ENCODE data around the gene LRRC27. TPM values are rescaled to one million over a fixed set of nuclear protein-coding genes. Genes with fewer than 3 reads are reported as not detected.
"Not testable (repeated sequence)": the region's sequence is repeated elsewhere in the genome, so short reads cannot be mapped to it uniquely, and the experiment has no call there.

Gene LRRC27
- total RNA-seq, 1 experiment from 2014 or later: 3.8 TPM

DNA sequence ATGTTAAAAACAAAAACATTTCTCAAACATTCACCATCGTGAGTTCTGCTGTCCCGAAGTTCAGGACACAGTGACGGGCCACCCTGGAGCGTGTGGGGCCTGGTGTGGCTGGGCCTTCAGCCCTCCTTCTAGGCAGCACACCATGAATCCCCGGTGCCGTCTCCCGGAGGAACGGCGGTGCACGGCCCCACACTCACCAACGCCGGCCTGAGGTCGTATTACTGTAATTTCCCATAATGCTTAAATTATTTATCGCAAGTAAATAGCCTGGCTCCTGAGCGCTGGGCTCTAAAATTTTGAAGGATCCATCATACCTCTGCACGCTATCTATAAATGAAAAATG, 25.7 kb upstream of the LRRC27 start:
- DNase-seq (ENCODE audit: low read depth in 1 of 2, low spot score in 2 of 2): no peak
- Histone ChIP-seq H3K4me1 (replicated peaks) (peaks cover 22% of the 10 kb centered on the region), H3K36me3 (no peaks in the 10 kb centered on the region), H3K4me3 (no peak overlapping the region), H3K9me3 (replicated peaks) (peaks cover 12% of the 10 kb centered on the region), H3K27ac (no peak overlapping the region), H3K27me3 (replicated peaks) (peaks cover 53% of the 10 kb centered on the region)

- Histone ChIP-seq H3K36me3 (no peaks in the 10 kb centered on the region), H3K4me3 (peak overlapping the region; percentile 67), H3K27me3 (replicated peaks) (peaks cover 49% of the 10 kb centered on the region), H3K9me3 (replicated peaks) (peaks cover 12% of the 10 kb centered on the region), H3K4me1 (replicated peaks) (peaks cover 22% of the 10 kb centered on the region), H3K27ac (no peak overlapping the region)
- DNase-seq (ENCODE audit: low read depth in 1 of 2, low spot score in 2 of 2): no peak
Measured at GRCh38 chr10:132306864-132307751, 24.9 kb upstream of the LRRC27 start.

DNA sequence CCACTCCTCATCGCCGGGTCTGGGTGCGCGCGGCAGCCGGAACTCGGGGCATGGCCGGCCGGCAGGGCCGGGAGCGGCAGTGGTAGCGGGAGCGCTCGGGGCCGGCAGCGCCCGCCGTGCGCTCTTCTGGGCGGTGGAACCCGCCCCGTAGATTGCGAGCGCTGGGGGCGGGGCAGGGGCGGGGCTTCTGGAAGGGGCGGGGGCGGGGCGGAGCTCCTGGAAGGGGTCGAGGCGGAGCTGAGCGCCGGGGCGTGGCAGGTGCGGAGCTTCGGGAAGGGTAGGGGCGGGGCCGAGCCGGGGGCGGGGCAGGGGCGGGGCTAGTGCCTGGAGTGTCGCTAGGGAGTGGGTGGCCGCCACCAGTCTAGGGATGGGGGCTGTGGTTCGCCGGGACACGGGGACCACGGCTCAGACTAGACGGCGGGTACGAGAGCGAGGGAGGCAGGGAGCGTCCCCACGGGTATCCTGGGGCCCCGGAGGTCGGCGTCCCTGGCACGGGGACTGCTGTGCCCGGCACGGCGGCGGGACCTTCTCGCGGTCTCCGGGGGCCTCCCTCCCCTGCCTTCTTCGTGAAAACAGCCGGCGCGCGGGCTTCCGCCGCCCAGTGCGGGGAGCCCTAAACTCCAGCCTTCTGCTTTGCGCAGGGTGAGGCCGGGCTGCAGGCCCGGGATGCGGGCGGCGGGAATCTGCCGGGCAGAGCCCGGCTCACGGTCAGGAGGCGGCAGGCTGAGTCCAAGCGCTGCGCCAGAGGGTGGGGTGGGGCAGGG, 24.0 kb upstream of the LRRC27 start, which contains the start of gene STK32C:
STK32C (minus strand) TSS at position 128 of the 764 bp plus-strand sequence; CDS start at position 11, 117 bp downstream.
- H3K36me3 ChIP-seq: no peaks in the 10 kb centered on the region
- no peak within 1 kb of the TSS for H3K27ac ChIP-seq
- H3K4me1 ChIP-seq (replicated peaks): peaks cover 17% of the 10 kb centered on the region
- peak within 1 kb of the TSS; percentile 67 for H3K4me3 ChIP-seq
- peaks cover 40% of the 10 kb centered on the region for H3K27me3 ChIP-seq (replicated peaks)
- H3K9me3 ChIP-seq (replicated peaks): peaks cover 12% of the 10 kb centered on the region
- DNase-seq (ENCODE audit: low read depth in 1 of 2, low spot score in 2 of 2): peak; percentile 86 to 91

DNA sequence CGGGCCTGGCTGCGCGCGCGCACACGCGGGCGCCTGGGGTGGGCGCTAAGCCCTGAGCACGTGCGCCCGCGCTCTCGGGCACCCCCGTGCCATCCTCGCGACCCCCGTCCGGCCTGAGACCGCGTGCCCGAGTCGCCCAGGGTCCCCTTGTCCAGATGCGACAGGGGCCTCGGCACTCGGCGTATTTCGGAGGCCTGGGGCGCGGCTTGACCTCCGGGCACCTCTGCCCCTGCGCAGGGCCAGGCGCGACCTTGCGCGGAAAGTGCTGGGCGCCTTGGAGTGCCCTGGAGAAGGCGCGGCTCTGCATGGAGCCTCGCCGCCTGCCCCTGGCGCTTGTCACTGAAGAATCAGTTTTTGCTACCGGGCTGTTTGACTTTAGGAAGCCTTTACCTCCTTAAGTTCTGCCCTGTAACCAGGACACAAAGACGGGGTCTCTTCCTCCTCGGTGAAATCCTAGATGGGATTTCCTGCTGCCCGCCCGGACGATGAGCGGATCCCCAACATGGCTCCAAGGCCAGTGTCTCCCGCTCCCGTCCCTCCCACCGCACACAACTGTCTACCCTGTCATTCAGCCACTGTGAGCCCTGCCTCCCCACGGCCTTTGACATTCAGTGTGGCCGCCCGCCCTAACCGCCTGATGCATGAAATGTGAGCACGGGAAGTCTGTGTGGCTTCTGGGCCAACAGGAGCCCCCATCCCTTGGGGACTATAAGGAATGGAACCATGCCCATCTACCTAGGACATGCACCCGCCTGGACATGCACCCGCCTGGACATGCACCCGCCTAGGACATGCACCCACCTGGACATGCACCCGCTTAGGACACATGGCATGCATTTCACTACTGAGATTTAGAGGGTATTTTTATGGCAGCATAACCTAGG, 23.2 kb upstream of the LRRC27 start:
- Histone ChIP-seq H3K27me3 (replicated peaks) (peaks cover 31% of the 10 kb centered on the region), H3K27ac (no peak overlapping the region), H3K4me3 (peak overlapping the region; percentile 67), H3K4me1 (replicated peaks) (peaks cover 15% of the 10 kb centered on the region), H3K9me3 (replicated peaks) (peaks cover 12% of the 10 kb centered on the region), H3K36me3 (no peaks in the 10 kb centered on the region)
- no peak for DNase-seq (ENCODE audit: low read depth in 1 of 2, low spot score in 2 of 2)

DNA sequence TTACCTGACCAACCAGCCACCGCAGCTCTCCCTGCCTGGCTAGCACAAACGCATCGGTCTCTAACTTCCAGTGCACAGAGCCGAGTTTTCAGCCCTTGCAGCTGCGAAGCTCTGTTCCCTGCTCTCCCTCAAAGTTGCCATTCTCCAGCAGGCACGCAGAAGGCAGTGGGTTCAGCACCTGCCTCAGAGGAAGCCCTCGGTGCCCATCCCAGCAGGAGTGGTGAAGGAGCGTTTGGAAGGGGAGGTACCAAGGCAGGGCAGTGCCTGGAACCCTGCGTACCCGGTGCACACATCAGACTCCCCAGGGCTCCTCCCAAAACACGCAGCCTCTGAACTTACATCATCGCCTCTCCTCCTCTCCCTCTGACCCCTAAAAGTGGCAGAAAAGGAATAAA, 22.5 kb upstream of the LRRC27 start:
- Histone ChIP-seq H3K4me3 (no peak overlapping the region), H3K9me3 (replicated peaks) (peaks cover 12% of the 10 kb centered on the region), H3K36me3 (no peaks in the 10 kb centered on the region), H3K27me3 (replicated peaks) (peaks cover 28% of the 10 kb centered on the region), H3K4me1 (replicated peaks) (peaks cover 15% of the 10 kb centered on the region), H3K27ac (no peak overlapping the region)
- DNase-seq (ENCODE audit: low read depth in 1 of 2, low spot score in 2 of 2): no peak

GRCh38 chr10:132309879-132310591, 22.0 kb upstream of the LRRC27 start:
- no peak for DNase-seq (ENCODE audit: low read depth in 1 of 2, low spot score in 2 of 2)
- H3K27me3 ChIP-seq (replicated peaks): peaks cover 23% of the 10 kb centered on the region
- no peak overlapping the region for H3K4me3 ChIP-seq
- H3K27ac ChIP-seq: no peak overlapping the region
- no peaks in the 10 kb centered on the region for H3K36me3 ChIP-seq
- H3K9me3 ChIP-seq (replicated peaks): peaks cover 12% of the 10 kb centered on the region
- peaks cover 15% of the 10 kb centered on the region for H3K4me1 ChIP-seq (replicated peaks)

DNA sequence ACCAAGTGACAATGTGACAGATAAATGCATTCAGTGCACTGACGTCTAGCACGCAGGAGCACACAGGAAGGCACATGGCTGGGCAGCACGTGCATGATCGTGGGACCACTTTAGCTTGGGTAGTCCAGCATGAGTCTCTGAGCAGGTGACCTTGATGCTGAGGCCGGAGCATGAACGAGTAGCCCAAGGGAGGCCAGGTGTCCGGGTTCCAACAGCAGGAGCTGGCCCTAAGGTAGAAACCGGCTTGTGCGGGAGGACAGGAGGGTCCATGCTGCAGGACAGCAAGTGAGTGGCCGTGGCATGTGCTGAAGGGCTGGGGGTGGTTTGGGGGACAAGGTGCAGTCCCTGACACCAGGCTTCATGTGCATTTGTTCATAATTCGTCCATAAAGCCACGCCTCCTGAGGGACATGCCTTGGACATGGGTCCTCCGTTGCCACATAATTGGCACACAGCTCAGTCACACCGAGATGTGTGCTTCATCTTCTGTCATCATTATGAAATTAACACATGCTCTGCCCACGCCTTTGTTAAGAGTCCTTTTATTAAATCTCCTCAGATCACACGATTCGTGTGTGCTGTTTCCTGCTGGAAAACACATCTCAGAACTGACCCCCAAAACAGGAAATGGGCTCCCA, 21.2 kb upstream of the LRRC27 start:
- H3K9me3 ChIP-seq (replicated peaks): peaks cover 9% of the 10 kb centered on the region
- no peak overlapping the region for H3K27ac ChIP-seq
- H3K4me1 ChIP-seq (replicated peaks): peaks cover 15% of the 10 kb centered on the region
- H3K4me3 ChIP-seq: no peak overlapping the region
- no peaks in the 10 kb centered on the region for H3K36me3 ChIP-seq
- peaks cover 16% of the 10 kb centered on the region for H3K27me3 ChIP-seq (replicated peaks)
- DNase-seq (ENCODE audit: low read depth in 1 of 2, low spot score in 2 of 2): no peak

DNA sequence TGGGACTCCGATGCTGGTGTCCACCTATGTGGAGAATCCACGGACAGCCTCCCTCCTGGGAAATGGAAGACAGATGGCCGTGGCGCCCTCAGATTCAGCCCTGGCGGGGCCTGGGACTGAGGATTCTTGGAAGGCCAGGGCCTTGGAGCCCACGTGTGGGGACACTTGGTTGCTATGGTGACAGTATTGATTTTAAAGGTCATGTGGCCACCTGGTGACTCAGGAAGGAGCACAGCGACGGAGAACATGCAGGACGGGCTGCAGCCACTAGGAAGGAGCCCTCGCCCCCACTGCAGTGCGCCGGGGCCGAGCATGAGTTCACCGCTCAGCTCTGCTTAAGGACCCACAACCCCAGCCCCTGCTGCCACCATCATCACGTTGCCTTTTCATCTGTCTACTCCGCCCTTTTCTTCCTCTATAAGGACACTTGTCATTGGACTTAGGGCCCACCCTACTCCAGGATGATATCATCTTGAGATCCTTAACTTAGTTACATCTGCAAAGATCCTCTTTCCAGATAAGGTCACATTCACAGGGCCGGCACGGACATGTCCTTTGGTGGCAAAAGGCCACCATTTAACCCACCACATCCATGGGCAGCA, 20.6 kb upstream of the LRRC27 start:
- H3K9me3 ChIP-seq (replicated peaks): peaks cover 3% of the 10 kb centered on the region; the same call in 1 of the 2 replicates
- DNase-seq (ENCODE audit: low read depth in 1 of 2, low spot score in 2 of 2): no peak

DNA sequence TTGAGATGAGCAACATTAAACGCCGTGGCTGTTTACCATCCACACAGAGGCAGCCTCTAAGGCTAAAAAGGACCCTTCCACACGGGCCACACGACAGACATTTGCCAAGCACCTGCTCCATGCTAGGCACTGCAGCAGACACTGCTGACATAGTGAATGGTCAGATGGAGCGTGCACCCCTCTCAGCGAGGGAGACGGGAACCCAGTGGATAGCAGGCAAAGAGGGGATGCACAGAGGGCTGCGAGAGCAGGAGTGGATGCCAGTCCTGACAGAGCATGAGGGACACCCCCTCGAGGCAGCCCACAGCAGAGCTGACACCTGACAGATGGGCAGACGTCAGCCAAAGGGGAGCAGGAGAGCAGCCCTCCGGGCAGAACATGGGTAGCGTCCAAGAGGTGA, 18.7 kb upstream of the LRRC27 start:
- Histone ChIP-seq H3K27ac (no peak overlapping the region), H3K4me1 (replicated peaks) (peaks cover 5% of the 10 kb centered on the region), H3K9me3 (replicated peaks) (no peaks in the 10 kb centered on the region), H3K4me3 (no peak overlapping the region), H3K36me3 (no peaks in the 10 kb centered on the region), H3K27me3 (replicated peaks) (no peaks in the 10 kb centered on the region)
- no peak for DNase-seq (ENCODE audit: low read depth in 1 of 2, low spot score in 2 of 2)

More for the DNA sequence above, 20.6 kb upstream of the LRRC27 start:
- peaks cover 10% of the 10 kb centered on the region for H3K27me3 ChIP-seq (replicated peaks)
- no peaks in the 10 kb centered on the region for H3K36me3 ChIP-seq
- H3K4me1 ChIP-seq (replicated peaks): peaks cover 15% of the 10 kb centered on the region
- no peak overlapping the region for H3K27ac ChIP-seq
- H3K4me3 ChIP-seq: no peak overlapping the region

GRCh38 chr10:132313865-132314264, 18.1 kb upstream of the LRRC27 start:
- no peaks in the 10 kb centered on the region for H3K9me3 ChIP-seq (replicated peaks)
- peaks cover 4% of the 10 kb centered on the region for H3K4me1 ChIP-seq (replicated peaks)
- no peak overlapping the region for H3K4me3 ChIP-seq
- no peaks in the 10 kb centered on the region for H3K27me3 ChIP-seq (replicated peaks)
- no peak overlapping the region for H3K27ac ChIP-seq
- no peak for DNase-seq (ENCODE audit: low read depth in 1 of 2, low spot score in 2 of 2)
- H3K36me3 ChIP-seq: no peaks in the 10 kb centered on the region

GRCh38 chr10:132314336-132314735, 17.7 kb upstream of the LRRC27 start:
- peaks cover 9% of the 10 kb centered on the region for H3K4me1 ChIP-seq (replicated peaks)
- no peak for DNase-seq (ENCODE audit: low read depth in 1 of 2, low spot score in 2 of 2)

GRCh38 chr10:132314881-132315280, 17.1 kb upstream of the LRRC27 start:
- peaks cover 14% of the 10 kb centered on the region for H3K4me1 ChIP-seq (replicated peaks)
- H3K27me3 ChIP-seq (replicated peaks); H3K27ac ChIP-seq: not testable (repeated sequence)

More at GRCh38 chr10:132314336-132314735, 17.7 kb upstream of the LRRC27 start:
- Histone ChIP-seq H3K4me3 (no peak overlapping the region), H3K27ac (no peak overlapping the region), H3K9me3 (replicated peaks) (no peaks in the 10 kb centered on the region), H3K27me3 (replicated peaks) (no peaks in the 10 kb centered on the region), H3K36me3 (no peaks in the 10 kb centered on the region)

More at GRCh38 chr10:132314881-132315280, 17.1 kb upstream of the LRRC27 start:
- DNase-seq (ENCODE audit: low read depth in 1 of 2, low spot score in 2 of 2); H3K36me3 ChIP-seq; H3K4me3 ChIP-seq; H3K9me3 ChIP-seq (replicated peaks): not testable (repeated sequence)

Measured in SJSA1 (cell line).